HG02571 (cell line): ENCODE results near the gene GRM4.

ENCODE experiments used
- ATAC-seq: cut with Tn5 transposase; IDR thresholded peaks from one replicate; pipeline ENCODE4 v1.9.1; 2021; ENCODE audit warnings: mild to moderate bottlenecking, moderate library complexity; ENCODE audit not compliant: unreplicated experiment

GRM4 gene

DNA sequence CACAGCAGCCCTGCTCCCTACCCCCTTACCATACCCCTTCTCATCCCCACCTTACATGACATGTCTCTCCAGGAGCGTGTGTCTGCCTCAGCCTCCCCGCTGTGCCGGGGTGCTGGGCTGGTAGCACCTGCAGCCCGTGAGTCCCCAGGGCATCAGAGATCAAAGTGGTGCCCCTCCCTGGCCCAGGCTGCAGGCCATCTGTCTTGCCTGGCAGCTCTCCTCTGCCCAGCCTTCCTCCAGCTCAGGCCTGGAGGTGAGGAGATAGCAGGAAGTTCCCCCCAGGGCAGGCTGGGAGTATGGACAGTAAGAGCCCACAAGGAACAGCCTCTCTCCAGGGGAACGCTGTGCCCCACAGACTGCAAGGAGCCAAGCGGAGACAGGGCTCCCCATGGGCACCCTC is 35.3 kb downstream of the GRM4 start:
- no peak for ATAC-seq

DNA sequence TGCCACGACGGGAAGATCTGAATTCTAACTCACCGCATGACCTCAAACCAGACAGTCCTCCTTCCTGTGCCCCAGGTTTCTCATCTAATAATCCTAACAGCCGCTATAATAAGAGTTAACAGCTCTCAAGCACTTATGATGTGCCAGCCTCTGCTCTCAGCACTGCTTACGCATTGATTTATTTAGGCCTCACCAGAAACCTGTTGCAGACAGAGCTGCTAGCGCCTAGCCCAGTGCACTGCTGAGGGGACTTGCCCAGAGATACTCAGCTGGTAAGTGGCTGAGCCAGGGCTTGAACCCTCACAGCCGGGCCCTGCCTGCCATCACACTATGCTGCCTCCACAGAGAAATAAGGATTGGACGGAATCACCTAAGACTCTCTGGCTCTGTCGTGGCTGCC is 37.7 kb downstream of the GRM4 start:
- no peak for ATAC-seq

DNA sequence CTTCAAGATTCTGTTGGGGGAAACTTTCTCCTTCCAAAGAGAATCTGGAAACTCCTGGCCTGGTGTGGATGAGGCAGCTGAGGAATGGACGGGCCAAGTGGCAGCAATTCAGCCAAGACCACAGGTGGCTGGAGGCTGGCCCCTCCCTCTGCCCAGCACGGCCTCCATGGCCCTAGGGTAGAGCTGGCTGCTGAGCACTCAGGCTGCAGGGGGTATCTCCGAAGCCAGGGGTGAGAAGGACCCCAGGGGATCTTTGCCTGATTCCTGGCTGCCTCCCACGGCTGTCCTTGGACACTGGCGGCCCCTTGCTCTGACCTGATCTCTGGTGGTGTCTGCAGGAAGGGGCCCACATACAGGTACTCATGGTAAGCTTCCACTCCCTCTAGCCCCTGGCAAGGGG is 39.0 kb downstream of the GRM4 start:
- no peak for ATAC-seq

DNA sequence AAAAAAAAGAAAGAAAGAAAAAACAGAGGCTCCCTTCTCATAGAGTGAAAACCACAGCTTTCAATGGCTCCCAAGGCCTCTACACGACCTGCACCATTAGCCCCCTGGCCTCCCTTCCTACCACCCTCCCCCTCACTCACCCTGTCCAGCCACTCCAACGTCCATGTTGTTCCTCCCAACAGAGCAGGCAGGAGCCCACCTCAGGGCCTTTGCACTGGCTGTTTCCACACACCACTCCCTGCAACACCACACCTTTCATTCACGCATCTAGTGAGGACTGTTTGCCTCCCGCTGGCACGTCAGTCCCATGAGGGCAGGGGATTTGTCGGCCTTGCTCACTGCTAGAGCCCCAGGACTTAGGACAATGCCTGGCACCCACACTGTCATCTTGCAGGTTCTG is 39.5 kb downstream of the GRM4 start:
- ATAC-seq = no peak

DNA sequence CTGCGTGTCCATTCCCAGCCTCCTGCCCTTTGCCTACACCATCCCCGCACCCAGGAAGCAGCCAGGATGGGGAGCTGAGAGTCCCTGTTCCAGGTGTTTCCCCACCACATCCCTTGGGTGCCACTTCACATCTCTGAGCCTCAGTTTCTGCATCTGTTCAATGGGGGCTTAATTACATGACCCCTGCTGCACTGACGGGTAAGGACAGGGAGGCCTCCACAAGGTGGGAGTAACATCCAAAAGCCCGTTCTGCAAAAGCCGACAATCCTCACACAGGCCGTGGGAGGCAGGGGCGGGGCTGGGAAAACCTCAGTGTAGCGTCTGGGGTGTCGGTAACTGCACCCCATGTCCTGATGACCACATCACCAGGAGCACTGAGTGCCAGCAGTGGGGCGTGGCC is 41.3 kb downstream of the GRM4 start:
- ATAC-seq = no peak

DNA sequence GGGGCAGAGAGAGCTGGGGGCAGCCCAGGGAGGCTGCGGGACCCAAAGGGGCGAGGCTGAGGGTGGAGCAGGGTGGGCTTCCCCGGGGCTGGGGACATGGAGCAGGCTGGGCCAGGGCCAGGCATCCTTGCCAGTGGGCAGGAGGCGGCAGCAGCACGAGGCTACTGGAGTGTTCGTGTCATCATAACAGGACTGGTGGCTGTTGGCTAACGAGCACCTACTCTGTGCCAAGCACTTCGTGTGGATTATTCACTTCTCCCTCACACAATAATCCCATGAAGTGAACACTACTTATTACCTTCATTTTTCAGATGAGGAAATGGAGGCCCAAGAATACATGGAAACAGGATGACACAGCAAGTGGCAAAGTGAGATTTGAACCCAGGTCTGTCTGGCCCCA is 41.7 kb downstream of the GRM4 start:
- no peak for ATAC-seq

DNA sequence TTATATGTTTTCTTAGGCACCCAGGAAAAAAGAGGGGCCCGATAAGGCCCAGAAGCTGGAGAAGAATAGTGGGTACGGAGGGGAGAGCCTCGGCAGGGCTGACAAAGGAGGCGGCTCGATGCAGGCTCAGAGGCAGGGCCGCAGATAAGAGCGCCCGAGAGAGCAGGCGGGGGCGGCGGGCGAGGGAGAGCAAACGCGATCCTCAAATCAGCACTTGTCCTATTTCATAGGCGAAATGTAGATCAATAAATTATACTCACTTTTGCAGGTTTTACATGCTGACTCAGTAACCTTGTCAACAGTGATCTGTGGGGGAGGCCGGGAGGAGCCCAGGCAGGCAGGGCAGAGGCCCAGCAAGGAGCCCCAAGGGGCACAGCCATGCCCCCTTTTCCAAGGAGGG is 42.6 kb downstream of the GRM4 start:
- no peak for ATAC-seq

DNA sequence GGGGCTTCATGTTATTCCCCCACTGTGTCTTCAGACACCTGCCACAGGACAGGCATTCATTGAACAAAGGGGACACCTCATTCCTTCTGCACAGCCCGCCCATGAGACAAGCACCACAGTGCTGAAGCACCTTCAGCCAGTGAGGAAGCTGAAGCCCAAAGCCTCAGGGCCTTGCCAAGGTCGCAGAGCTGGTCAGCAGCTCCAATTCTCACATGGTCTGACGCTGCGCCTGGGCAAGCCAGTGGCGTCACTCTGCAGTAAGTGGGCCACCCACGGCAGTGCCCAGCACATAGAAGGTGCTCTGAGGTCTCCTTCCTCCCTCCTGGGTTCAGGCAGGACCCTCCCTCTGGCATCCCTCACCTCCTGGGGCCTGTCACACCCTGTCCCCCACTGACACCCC is 43.2 kb downstream of the GRM4 start:
- no peak for ATAC-seq

DNA sequence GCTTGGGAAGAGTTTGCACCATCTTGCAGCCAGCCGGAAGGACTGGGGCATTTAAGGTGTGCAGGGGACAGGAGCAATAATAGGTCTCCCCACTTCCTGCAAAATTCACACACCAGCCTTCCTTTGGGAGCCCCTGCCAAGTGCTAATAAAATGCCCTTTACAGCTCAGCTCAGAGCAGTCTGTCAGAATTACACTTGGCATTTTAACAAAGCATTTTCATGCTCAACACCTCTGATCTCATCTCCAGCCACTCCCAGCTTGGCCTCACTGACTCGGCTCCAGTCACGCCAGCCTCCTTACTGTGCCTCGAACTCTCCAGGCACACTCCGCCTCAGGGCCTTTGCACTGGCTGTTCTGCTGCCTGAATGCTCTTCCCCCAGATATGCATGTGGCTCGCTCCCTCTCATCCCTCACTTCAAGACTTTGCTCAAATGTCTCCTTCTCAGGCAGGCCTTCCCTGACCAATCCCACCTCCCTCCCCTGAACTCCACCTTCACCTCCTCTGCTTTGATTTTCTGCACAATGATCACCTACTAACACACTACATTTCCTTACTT is 43.7 kb downstream of the GRM4 start:
- no peak for ATAC-seq

DNA sequence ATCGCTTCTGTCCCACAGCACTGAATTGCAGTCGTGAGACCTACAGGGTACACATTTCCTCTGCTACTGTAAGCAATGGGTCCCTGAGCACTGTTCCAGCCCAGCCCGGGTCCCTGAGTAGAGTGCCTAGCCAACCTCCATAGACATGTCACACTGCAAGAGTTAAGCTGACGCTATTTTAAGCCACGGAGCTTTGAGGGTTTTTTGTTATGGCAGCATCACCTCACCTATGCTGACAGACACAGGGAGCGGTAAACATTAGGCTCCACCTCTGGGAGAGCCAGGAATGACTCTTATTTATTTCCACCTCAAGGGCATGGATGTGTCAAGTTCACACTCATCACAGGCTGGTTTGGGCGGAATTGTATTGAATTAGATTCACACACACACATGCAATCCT is 45.1 kb downstream of the GRM4 start:
- no peak for ATAC-seq

DNA sequence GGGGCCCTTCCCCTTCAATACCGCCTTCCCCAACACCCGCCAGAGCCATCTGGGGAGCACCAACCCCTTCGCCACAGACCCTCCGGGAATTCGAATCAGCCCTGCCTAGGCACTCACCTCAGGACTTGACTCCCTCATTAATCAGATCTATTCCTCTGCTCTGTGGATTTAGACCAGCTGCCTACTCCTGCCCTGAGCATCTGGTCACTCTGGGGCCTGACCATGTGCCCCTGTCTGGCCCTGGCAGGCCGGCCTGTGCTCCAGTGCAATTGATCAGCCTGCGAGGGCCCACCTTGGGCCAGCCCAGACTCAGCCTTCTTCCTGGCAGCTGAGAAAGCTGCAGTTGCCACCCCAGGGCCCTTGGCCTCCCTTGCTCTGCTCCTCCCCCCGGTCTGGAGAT is 46.0 kb downstream of the GRM4 start:
- no peak for ATAC-seq

DNA sequence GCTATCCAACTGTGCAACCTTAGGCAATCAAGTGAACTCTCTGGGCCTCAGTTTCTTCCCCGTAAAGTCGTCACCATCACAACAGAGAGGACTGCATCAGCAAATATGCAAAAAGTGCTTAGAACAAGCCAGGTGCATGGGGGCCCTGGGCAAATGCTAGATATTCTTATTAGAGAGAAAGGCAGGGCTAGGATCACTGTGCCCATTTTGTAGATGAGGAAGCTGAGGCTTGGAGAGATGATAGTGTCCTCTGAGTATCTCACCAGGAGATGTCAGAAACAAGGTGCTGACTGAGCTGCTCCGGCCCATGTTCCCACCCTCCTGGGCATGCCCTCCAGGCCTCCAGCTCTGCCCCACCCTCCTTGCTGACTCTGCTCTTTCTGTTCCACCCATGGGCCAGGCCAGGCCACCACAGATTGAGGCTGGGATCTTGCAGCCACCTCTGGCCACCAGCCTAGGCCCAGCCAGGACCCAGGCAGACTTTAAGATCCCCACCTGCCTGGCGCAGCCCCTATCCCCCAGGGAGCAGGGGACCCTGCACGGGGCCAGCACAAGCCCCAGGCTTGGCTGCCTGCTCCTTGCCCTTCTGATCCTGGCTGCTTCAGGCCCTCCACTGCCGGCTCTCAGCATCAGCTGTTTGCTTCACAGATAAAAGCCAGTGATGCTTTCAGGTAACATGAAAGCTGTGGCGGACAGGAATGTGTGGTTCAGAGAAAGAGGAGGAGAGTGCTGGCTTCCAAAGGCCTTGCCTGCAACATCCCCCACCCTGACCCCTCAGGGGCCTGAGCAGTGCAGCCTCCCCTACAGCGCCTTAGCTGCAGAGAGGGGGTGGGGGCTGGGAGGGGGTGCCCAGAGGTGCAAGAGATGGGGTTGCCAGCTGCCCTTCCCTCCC is 47.6 kb downstream of the GRM4 start:
- no peak for ATAC-seq

DNA sequence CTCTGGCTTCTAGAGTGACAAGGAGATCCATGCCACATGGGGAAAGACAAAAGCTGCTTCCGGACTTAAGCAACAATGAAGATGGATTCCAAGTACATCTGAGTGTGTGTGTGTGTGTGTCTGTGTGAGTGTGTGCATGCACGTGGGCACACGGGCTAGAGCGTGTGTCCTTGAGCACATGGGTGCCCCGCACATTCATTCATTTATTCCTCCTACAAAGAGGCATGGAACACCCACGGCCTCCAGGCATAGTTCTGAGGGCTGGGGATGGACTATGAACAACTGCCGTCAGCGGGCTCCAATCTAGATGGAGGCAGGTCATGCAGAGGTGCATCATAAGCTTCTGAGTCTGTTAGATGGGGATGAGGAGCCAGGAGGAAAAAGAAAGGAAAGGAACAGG is 49.1 kb downstream of the GRM4 start:
- ATAC-seq = no peak

DNA sequence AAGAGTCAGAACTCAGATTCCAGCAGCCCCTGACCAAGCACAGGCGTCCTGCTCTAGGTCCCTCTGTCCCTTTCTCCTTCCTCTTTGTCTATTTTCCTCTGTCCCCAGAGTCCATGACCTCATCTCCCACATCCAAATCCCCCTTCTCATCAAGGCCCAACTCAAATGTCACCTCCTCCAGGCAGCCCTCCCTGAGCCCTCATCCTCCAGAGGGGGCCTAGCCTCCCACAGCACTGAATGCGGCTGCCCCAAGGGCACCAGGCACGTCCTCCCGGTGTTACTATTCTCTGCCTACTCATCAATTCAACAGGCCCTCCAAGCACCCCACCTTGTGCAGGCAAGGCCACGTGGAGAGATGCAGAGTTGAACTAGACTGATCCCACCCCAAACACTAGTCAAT is 49.7 kb downstream of the GRM4 start:
- no peak for ATAC-seq

DNA sequence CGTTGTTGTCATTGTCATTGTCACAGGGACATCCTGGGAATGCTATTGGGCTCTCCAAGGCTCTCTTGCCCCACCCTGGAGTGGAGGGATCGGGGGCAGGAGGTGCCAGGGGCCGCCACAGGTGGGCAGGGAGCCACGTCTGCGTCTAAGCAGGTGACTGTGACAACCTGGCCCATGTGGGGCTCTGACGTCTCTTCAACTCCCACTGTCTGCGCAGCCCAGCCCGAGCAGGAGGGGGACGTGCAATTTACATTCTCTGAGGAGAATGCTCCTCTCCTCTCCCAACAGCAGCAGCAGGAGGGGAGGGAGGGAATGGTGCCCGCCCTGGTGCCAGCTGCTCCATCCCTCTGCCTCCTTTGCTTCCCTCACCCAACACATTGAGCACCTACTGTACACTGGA is 50.1 kb downstream of the GRM4 start:
- no peak for ATAC-seq

DNA sequence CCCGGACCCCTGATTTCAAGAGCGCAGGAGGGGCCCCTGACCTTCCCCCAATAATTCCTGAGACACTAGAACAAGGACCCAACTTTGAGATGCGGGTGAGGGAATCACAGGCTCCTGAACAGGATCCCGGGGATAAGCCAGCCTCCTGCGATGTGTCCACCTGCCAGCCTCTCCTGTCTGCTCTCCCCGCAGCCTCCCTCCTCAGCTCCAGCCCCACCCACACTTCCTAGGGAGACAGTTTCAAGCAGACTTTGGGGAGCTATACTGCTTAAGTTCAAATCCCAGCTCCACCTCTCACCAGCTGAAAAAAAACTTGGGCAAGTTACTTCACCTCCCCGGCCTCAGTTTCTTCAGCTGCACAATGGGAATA is 50.8 kb downstream of the GRM4 start:
- no peak for ATAC-seq

DNA sequence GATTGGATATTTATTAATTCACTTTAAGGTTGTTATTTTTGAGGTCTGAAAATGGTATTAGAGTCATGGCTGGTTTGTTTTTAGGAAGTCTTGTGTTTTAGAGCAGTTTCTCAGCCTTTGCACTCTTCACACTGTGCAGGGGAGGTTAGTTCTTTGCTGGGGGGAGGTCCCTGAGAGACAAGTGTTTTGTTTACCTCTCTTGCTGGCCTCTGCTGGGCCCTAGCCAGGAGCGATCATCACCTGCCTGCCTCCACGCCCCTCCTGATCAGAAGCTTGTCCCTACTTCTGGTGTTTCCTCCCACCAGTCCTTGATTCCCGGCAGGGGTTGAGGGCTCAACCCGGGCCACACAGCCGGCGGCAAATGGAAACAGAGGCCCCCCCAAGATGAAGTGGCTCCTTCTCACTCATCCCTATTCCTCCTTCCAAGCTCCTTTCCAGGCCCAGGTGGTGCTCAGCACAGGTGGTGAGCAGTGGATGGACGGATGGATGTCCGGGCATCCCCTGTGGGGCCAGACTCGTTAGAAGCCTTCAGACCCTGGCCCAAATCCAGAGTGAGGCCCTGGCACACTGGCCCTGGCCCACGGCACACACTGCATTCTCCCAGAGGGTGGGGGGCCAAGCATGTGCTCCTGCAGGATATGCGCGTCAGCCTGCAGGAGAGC is 51.3 kb downstream of the GRM4 start:
- ATAC-seq = no peak

DNA sequence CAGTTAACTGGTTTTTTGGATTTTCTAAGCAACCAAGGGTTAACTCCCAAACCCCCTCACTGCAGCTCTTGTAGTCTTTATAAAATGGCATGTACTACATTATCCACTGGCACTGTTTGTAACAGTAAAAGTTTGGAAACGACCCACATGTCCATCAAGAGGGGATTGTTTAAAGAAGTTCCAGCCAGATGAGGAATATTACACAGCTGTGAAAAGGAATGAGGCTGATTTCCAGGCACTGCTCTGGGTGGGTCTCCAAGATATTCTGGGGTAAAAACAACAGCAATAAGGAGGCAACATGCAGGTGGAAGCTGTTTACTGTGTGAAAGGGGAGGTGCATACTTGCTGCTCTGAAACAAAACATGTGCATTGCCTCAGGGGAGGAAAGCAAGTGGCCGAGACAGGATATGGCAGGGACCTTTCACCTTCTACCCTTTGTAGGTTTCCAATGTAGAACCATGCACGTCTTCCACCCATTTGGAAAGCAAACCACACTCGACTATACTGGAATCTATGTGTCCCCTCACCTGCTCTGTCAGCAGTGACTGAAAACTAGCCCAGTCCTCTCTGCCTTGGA is 51.9 kb downstream of the GRM4 start:
- ATAC-seq = no peak

DNA sequence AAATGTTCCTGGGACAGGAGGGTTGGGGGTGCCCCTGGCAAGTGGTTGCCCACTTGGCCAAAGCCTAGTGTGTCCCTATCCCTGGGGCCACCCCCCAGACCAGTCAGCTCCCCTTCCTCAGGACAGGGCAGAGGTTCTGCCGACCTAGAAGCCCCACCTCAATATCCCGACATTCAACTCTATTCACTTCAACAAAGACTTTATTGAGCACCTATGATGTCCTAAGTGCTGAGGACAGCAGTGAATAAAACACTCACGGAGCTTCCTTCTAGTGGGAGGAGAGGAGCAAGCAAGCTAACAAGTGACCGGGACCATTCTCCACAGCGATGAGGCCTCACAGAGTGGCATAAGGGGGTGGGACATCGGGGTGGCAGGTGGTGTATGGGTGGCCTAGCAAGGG is 52.7 kb downstream of the GRM4 start:
- ATAC-seq = no peak

DNA sequence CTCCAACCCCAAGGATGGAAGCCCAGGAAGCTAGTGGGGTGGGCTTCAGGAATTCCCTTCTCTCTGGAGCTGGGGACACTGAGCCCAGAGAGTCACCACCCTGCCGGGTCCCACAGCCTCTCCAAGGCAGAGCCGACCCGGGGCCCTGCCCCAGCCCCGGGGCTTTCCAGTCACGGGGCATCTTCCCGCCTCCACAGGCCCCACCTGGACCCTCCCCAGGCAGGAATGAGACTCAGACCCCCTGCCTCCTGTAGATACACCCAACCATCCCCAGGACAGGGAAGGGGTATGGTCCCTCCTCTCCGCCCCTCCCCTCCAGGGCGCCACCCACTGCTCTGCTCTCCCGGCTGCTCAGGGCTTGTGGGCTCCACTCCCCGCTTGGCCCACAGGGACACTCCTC is 53.3 kb downstream of the GRM4 start:
- no peak for ATAC-seq

DNA sequence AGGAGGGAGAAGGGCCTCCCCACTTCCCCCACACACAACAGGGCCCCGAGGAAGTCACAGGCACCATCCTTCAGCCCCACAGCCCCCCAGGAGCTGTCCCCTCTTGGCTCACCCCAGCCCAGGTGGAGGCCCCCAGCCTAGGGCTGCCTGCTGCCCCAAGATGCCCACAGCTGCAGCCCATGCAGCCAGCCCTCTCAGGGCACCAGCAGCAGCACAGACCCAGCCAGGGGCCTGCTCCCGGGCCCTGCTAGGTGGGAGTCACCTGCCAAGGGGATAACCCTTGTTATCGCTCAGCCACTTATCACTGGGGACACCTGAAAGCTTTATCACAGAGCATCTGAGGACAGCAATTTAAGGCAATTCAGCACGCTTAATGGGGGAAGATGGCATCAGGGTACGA is 55.0 kb downstream of the GRM4 start:
- ATAC-seq = no peak

DNA sequence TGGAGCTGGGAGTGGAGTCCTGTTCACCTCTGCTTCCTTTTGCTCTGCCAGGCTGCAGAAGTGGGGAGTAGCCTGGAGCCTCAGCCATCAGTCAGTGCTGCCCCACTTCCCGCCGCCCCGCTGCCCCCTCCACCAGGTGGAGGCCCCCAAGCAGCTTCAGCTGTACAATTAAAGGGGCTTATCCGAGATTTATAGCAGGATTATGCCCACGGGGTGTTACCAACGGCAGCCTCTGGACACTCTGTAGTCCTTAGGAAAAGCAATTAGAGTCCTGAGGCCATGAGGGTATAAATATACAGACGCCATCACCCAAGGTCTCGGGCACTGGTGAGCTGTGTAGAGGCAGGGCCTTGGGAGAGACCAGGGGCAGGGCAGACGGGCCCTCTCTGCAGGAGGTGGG is 55.4 kb downstream of the GRM4 start:
- no peak for ATAC-seq
